HG02943 (cell line): ENCODE data around the gene NRAP.

Experiments
- ATAC-seq: cut with Tn5 transposase; IDR thresholded peaks from one replicate; pipeline ENCODE4 v1.9.1; 2021; ENCODE audit warnings: mild to moderate bottlenecking, low read depth, moderate library complexity; ENCODE audit not compliant: unreplicated experiment

NRAP gene

DNA sequence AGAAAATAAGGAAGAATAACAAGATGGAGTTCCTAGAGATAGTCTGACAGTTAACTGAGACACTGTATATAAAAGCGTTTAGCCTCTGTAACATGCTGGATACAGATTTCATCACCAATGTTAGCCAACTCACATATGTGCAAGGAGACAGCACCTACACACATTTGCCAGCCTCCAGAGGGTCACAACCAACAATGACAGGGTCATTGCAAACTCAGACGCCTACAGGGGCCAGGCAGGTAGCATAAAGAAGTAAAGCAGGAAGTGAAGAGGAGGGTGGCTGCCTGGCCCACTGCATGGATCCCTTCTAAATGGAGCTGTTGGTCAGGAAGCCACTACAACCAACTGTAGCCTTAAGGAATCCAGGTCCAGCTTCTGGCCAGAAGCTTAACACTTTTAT lies 50.4 kb downstream of the NRAP start:
- no peak for ATAC-seq

DNA sequence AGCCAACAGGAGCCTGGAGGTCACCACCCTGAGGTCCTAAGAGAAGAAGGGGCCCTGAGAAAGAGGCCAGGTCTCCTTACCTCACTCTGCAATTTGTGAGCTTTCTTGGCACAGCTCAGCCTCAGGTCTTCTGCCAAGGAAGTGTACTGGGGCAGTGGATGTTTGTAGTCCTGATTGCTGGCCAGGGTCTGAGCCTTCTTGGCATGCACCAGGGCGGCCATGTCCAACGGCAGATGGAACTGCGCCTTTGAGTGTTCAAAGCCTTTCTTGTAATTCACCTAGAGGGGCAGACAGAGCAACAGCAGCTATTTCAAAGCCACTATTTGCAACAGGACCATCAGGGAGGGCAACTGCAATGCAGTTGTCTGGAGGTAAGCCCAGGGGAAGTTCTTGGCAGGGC lies 51.7 kb downstream of the NRAP start:
- ATAC-seq = no peak

DNA sequence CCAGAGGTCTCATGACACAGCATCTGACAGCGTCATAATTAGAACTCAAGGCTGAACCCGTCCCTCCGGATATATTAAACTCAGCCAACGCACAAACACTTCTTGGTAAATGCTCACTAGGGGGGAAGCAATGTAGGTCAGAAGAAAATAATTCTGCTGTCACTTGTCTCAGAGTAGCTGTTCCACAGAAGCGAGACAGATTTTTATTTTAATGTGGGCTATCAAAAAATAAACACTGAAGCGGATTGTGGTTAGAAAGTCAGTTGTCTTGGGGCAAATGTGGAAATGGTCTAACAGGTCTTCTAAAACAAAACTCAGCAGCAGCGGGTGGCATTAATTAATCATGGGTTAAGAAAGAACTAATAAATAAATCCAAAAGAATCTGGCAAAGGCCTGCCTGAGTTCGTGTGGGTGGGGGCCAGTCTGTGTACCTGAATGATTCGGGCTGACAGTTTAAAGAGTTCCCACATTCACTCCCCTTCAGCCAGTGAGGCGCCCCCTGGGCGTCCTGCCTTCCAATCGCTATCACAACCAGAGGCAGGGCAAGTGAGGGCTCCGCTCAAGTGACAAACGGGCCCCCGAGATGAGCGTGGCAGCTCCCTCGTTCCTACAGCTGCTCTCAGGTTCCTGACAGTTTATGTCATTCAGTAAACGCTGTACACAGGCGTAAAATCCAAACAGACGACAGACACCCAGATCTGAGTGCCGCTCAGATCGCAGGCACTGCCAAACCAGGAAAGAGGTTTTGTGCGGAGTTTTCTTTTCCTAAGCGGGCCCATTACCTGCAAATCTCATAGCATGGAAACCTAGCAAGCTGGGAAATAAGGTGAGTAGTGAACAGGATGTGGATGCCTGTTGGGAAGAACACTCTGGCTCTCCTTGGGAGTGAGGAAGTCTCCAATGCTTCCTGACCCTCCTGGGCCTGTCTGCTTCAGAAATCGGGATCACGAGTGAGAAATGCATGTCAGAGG lies 52.9 kb downstream of the NRAP start:
- ATAC-seq = no peak

GRCh38 chr10:113609704-113610108 lies 54.1 kb downstream of the NRAP start:
- ATAC-seq = no peak

DNA sequence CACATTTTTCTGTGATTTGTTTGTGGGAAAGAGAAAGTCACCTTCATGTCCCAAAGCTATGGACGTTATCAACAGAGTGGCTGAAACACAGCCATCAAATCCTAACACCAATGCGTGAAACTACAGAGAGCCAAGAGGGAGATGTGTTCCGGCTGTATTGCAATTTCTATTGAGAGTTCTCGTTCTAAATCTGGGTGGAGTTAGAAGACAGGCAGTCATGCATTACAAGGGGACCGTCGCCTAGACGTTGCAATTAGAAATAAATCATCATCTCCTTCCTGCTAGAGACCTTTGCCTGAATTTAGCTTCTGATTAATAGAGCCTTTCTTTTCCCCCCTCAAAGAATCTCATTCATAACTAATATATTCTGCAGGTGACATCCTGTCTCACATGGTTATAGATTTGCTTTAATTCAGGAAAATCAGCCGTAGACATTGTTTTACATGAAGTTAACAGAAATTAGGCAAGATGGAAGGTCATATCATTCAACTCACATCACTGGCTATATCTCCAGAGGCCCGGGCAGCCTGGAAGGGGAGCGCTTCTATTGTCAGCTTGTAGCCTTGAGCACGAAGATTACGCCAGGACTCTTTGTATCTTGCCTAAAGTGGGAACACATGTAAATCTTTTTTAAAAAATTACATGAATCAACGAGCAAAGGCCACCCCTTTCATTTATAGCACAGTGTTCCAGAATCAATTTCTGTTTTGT lies 58.4 kb downstream of the NRAP start:
- ATAC-seq = no peak

GRCh38 chr10:113604572-113604971 lies 59.3 kb downstream of the NRAP start:
- no peak for ATAC-seq

DNA sequence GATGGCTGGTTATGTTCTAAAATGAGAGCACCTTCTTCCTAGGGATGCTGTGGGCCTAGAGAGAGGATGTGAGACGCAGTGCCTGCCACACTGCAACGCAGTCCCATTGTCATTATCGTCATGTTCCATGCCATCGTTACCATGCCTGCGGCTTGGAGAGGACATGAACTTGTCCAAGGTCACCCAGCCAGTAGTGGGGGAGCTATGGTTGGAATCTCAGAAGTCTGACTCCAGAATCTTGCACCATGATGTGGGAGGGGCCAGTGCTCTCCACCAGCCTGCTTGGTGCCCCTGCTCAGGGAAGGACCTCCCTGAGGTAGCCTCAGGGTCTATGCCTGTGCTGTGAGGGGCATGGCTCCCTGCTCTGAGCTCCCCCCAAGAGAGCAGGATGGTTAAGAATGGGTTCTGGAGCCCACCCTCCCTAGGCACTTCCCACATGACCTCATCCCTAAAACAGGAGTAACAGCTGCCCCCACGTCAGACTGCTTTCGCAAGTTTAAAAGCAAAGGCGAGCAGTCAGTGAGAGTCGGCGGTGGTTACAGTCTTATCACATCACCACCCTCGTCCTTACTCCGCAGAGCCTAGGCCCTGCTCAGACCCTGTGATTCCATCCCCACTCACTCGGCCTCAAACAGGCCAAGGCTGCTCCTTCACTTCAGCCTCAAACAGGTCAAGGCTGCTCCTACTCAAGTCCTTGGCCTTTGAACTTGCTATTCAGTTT lies 60.6 kb downstream of the NRAP start:
- ATAC-seq = no peak

- no peak for ATAC-seq
These were observed 63.3 kb downstream of the NRAP start for GRCh38 chr10:113600569-113600968.

DNA sequence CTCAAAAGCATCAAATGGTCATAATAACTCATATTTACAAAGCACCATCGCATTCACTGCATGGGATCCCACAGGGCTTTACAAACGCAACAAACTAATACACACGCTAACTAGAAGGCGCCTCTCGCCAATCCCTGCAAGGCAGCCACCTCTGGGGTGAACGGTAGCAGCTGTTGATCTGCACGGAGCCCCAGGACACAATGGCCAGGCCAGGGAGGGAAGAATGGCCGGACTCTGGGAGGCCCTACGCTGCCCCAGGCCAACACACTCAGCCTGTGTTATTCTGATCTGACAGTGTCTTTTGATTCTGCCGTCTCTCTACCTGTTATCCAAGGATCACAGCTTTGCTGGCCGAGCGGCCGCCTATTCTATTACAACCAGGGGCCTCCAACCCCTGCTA lies 69.2 kb downstream of the NRAP start:
- ATAC-seq = no peak

GRCh38 chr10:113592380-113592779 lies 71.5 kb downstream of the NRAP start:
- no peak for ATAC-seq

DNA sequence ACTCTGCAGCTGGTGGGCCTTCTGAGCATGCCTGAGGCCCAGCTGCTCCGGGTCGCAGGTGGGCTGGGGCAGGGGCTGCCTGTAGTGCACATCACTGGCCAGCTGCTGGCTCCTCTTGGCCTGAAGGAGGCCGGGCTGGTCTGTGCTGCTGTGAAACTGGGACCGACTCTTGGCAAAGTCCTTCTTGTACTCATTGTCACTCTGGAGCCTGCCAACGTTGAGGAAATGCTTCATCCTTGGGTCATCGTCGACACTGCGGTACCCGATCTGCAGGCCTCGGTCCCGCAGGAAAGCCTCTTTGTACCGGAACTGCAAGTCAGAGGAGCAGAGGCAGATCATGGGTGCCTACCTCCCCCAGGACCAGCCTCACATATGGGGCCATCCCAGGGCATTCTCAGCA lies 73.3 kb downstream of the NRAP start:
- ATAC-seq = no peak

GRCh38 chr10:113589201-113589770 lies 74.6 kb downstream of the NRAP start:
- no peak for ATAC-seq

- ATAC-seq = no peak
These were observed 77.9 kb downstream of the NRAP start for GRCh38 chr10:113585949-113586348.

DNA sequence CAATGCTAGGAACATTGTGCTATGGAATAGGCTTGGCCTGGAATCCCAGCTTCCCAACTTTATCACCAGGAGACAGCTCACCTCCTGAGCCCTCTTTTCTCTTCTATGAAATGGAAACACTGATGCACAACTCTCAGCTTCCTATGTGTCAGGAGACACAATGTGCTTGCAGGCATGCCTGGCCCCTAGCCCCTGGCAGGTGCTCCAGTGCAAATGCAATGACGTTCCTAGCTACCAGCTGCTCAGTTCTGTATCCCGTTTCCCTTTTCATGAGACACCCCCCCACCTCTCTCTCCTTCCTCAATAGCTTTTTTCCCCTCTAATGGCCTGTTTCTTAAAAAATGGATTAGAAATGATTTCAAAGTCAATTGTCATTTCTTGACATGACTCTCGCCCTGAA lies 80.3 kb downstream of the NRAP start:
- no peak for ATAC-seq

GRCh38 chr10:113581092-113581491 lies 82.7 kb downstream of the NRAP start:
- ATAC-seq = no peak

DNA sequence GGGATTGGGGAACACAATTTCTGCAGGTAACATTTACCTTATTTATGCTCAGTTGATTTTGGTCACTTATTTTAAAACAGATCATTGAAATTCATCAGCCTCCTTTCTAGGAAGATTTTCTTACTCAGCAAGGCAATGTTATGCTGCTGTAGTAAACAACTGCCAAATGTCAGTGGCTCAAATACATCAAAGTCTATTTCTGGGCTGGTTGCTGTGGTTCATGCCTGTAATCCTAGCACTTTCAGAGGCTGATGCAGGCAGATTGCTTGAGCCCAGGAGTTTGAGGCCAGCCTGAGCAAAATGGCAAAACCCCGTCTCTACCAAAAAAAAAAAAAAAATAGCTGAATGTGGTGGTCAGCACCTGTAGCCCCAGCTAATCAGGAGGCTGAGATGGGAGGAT lies 85.1 kb downstream of the NRAP start:
- ATAC-seq = no peak

DNA sequence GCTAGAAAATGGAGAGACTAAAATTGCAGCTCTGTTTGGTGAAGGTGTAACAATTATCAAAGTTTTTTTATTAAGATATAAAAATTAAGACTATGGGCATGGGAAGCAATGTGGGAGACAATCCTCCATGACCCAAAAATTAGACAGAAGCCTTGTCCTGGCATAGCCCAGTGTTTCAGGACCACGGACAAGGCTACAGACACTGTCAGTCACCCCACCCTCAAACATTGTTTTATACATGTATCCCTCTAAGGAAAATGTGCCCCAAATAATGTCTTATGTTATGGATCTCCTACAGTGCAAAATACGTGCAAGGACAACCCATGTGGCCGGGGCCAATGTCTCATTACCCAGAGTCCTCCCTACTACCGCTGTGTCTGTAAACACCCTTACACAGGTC lies 87.0 kb downstream of the NRAP start:
- ATAC-seq = no peak

GRCh38 chr10:113573368-113573767 lies 90.5 kb downstream of the NRAP start:
- no peak for ATAC-seq

GRCh38 chr10:113572520-113573290 lies 91.1 kb downstream of the NRAP start:
- ATAC-seq = no peak

DNA sequence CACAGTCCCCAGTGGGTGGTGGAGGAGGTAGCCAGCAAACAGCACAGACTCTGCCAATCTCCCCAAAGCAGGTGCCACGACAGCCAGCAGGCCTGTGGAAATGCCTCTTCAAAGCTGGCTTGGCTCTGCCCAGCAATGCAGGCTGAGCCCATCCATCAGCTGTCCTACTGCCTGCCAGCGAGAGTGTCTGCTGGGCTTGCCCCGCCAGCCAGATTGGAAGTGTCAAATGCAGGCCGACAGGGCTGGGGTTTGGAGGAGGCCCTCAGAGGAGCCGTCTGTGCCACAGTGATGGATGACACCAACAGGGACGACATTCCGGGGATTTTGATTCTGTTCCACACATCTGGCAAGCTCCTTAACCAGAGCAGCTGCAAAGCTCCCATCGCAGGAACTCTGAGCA lies 94.3 kb downstream of the NRAP start:
- no peak for ATAC-seq
